GM21390 (cell line): Measurements from ENCODE around the gene TAF1.
"Not testable (repeated sequence)": the region's sequence is repeated elsewhere in the genome, so short reads cannot be mapped to it uniquely, and the experiment has no call there.

Source experiments
- ATAC-seq: cut with Tn5 transposase; IDR thresholded peaks from one replicate; pipeline ENCODE4 v1.9.1; 2021; ENCODE audit not compliant: unreplicated experiment

Gene TAF1

GRCh38 chrX:71438750-71439149 lies 72.6 kb downstream of the TAF1 start:
- ATAC-seq: no peak

- ATAC-seq: no peak
These were observed 73.3 kb downstream of the TAF1 start for GRCh38 chrX:71439420-71439819.

GRCh38 chrX:71439896-71440295 lies 73.7 kb downstream of the TAF1 start:
- no peak for ATAC-seq

- no peak for ATAC-seq
These were observed 74.2 kb downstream of the TAF1 start for GRCh38 chrX:71440401-71440800.

- ATAC-seq: not testable (repeated sequence)
These were observed 75.7 kb downstream of the TAF1 start for GRCh38 chrX:71441809-71442208.

GRCh38 chrX:71450433-71451106 lies 84.4 kb downstream of the TAF1 start:
- no peak for ATAC-seq

- not testable (repeated sequence) for ATAC-seq
These were observed 85.4 kb downstream of the TAF1 start for GRCh38 chrX:71451518-71451917.

GRCh38 chrX:71453056-71453455 lies 86.9 kb downstream of the TAF1 start:
- no peak for ATAC-seq

GRCh38 chrX:71454222-71454621 lies 88.1 kb downstream of the TAF1 start:
- no peak for ATAC-seq

- no peak for ATAC-seq
These were observed 92.7 kb downstream of the TAF1 start for GRCh38 chrX:71458866-71459265.

GRCh38 chrX:71464968-71465367 lies 98.8 kb downstream of the TAF1 start:
- ATAC-seq: no peak

GRCh38 chrX:71466979-71467523 lies 100.9 kb downstream of the TAF1 start:
- no peak for ATAC-seq

GRCh38 chrX:71475785-71476540 lies 109.8 kb downstream of the TAF1 start:
- ATAC-seq: no peak

GRCh38 chrX:71482228-71482958 lies 116.2 kb downstream of the TAF1 start:
- no peak for ATAC-seq

GRCh38 chrX:71487814-71488213 lies 121.7 kb downstream of the TAF1 start:
- ATAC-seq: no peak

- no peak for ATAC-seq
These were observed 123.4 kb downstream of the TAF1 start for GRCh38 chrX:71489540-71489939.

GRCh38 chrX:71492231-71493065 lies 126.3 kb downstream of the TAF1 start:
- ATAC-seq: peak; percentile 65

- no peak for ATAC-seq
These were observed 127.0 kb downstream of the TAF1 start for GRCh38 chrX:71493111-71493613.

GRCh38 chrX:71495979-71496378 lies 129.8 kb downstream of the TAF1 start:
- ATAC-seq: not testable (repeated sequence)

- no peak for ATAC-seq
These were observed 130.3 kb downstream of the TAF1 start for GRCh38 chrX:71496476-71496875.
